Trophoblast cell (in vitro differentiated cells and primary cell): Measurements from ENCODE around the gene PKIG.

Source experiments
- DNase-seq, 2 donors: peaks; one replicate each; pipeline ENCODE4 v3.0.0-alpha.2; 2016
- H2AFZ ChIP-seq: 2 replicates; pipeline ENCODE4 v1.6.1; 2013; ENCODE audit warnings: low read length, moderate library complexity, mild to moderate bottlenecking; ENCODE audit not compliant: insufficient read depth, poor library complexity
- H2AK5ac ChIP-seq: 2 replicates; pipeline ENCODE4 v1.6.1; 2013; ENCODE audit warnings: mild to moderate bottlenecking, low read length
- H2BK120ac ChIP-seq: 2 replicates; pipeline ENCODE4 v1.6.1; 2013; ENCODE audit warnings: low read length, mild to moderate bottlenecking, moderate library complexity; ENCODE audit not compliant: insufficient read depth, poor library complexity
- H2BK12ac ChIP-seq: 2 replicates; pipeline ENCODE4 v1.6.1; 2013; ENCODE audit warnings: mild to moderate bottlenecking, low read length, moderate library complexity
- H2BK5ac ChIP-seq: 2 replicates; pipeline ENCODE4 v1.6.1; 2013; ENCODE audit warnings: low read length, low read depth, moderate library complexity, mild to moderate bottlenecking; ENCODE audit not compliant: poor library complexity
- H3K14ac ChIP-seq: 2 replicates; pipeline ENCODE4 v1.6.1; 2013; ENCODE audit warnings: mild to moderate bottlenecking, low read length
- H3K18ac ChIP-seq: 2 replicates; pipeline ENCODE4 v1.6.1; 2013; ENCODE audit warnings: mild to moderate bottlenecking, low read length
- H3K23ac ChIP-seq: 2 replicates; pipeline ENCODE4 v1.6.1; 2013; ENCODE audit warnings: low read length
- H3K27ac ChIP-seq: 2 replicates; pipeline ENCODE4 v1.5.1; 2013; ENCODE audit warnings: low read depth, mild to moderate bottlenecking, inconsistent platforms, low read length, moderate library complexity
- H3K27me3 ChIP-seq: 2 replicates; pipeline ENCODE4 v1.6.1; 2013; ENCODE audit warnings: inconsistent platforms, mild to moderate bottlenecking, low read length, moderate library complexity; ENCODE audit not compliant: insufficient read depth
- H3K36me3 ChIP-seq, 2 experiments: 1 replicate in 1 of 2; 2 replicates in 1 of 2; pipeline ENCODE4 v1.6.1; 2013; ENCODE audit warnings: low read length in 2 of 2, mild to moderate bottlenecking in 2 of 2, moderate library complexity in 1 of 2; ENCODE audit not compliant: insufficient read depth in 2 of 2, control insufficient read depth in 1 of 2
- H3K4ac ChIP-seq: 2 replicates; pipeline ENCODE4 v1.6.1; 2013; ENCODE audit warnings: low read depth, mild to moderate bottlenecking, low read length, moderate library complexity
- H3K4me1 ChIP-seq, 2 experiments: 1 replicate in 1 of 2; 2 replicates in 1 of 2; pipeline ENCODE4 v1.6.1; 2013; ENCODE audit warnings: low read length in 2 of 2, mild to moderate bottlenecking in 2 of 2, moderate library complexity in 1 of 2; ENCODE audit not compliant: insufficient read depth in 2 of 2, control insufficient read depth in 1 of 2
- H3K4me2 ChIP-seq: 2 replicates; pipeline ENCODE4 v1.6.1; 2013; ENCODE audit warnings: inconsistent platforms, mild to moderate bottlenecking, low read length, moderate library complexity
- H3K4me3 ChIP-seq: 2 replicates; pipeline ENCODE4 v1.5.1; 2013; ENCODE audit warnings: mild to moderate bottlenecking, low read depth, low read length, inconsistent platforms
- H3K79me1 ChIP-seq: one replicate; pipeline ENCODE4 v1.6.1; 2013; ENCODE audit warnings: low read length
- H3K79me2 ChIP-seq: 2 replicates; pipeline ENCODE4 v1.6.1; 2013; ENCODE audit warnings: low read length, mild to moderate bottlenecking; ENCODE audit not compliant: control insufficient read depth, insufficient read depth, poor library complexity
- H3K9ac ChIP-seq: 2 replicates; pipeline ENCODE4 v1.6.1; 2013; ENCODE audit warnings: mild to moderate bottlenecking, low read length
- H3K9me3 ChIP-seq: 2 replicates; pipeline ENCODE4 v1.6.1; 2013; ENCODE audit warnings: low read depth, mild to moderate bottlenecking, control low read depth, inconsistent platforms, low read length; ENCODE audit not compliant: insufficient read depth
- H4K12ac ChIP-seq: 2 replicates; pipeline ENCODE4 v1.6.1; 2013; ENCODE audit warnings: low read depth, mild to moderate bottlenecking, low read length, moderate library complexity
- H4K8ac ChIP-seq: 2 replicates; pipeline ENCODE4 v1.6.1; 2013; ENCODE audit warnings: low read depth, mild to moderate bottlenecking, low read length, moderate library complexity
- H4K91ac ChIP-seq: one replicate; pipeline ENCODE4 v1.6.1; 2013; ENCODE audit warnings: low read depth, mild to moderate bottlenecking, low read length, moderate library complexity
- WGBS: extraction: QIAGEN DNeasy Blood & Tissue Kit; methylation state at CpG from one replicate; pipeline ENCODE4 v1.1.7; 2013; ENCODE audit warnings: missing lambda C conversion rate; ENCODE audit not compliant: insufficient read length, insufficient coverage; ENCODE audit errors: extremely low coverage; 5-methylcytosine and 5-hydroxymethylcytosine counted together

Gene PKIG

DNA sequence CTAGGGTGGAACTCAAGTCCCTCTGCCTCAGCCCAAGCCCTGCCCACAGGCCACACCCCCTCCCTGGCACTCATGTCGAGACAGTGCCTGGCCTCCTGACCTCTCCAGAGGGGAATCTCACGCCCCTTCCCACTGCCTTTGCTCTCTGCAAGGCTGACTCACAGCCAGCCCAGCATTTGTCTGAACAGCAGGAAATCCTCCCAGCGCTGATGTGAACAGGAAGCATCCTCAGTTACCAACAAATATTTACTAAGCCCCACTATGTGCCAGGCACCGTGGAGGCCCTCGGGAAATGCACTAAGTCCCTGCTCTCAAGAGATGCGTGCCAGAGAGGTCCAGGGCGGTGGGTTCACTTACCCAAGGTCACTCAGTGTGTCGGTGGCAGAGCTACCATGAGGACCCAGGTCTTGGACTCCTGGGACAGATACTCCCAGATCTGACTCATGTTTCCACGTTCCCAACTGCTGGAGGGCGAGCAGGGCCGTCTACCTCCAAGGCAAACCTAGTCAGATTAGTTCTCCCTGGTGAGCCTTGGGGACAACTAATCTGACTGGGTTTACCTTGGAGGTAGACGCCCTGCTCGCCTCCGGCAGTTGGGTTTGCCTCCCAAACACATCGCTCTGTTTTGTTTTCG lies 61.3 kb downstream of the PKIG start:
- Histone ChIP-seq H3K9me3 (peaks cover 3% of the 10 kb centered on the region), H3K36me3 (peaks cover 3 to 4% of the 10 kb centered on the region in 2 experiments), H2BK120ac (peak overlapping the region; percentile 45), H3K23ac (no peak overlapping the region), H3K79me1 (peaks cover 37% of the 10 kb centered on the region), H4K91ac (peak overlapping the region; percentile 57), H3K4me1 (peaks cover 29 to 34% of the 10 kb centered on the region in 2 experiments), H3K4ac (no peak overlapping the region), H2AK5ac (peak overlapping the region; percentile 6), H2BK5ac (peak overlapping the region; percentile 36), H2BK12ac (peak overlapping the region; percentile 70), H3K18ac (peak overlapping the region; percentile 28), H3K27ac (peak overlapping the region; percentile 93), H3K4me2 (peak overlapping the region; percentile 16), H3K4me3 (no peak overlapping the region), H3K9ac (no peak overlapping the region), H3K14ac (no peak overlapping the region), H3K79me2 (peaks cover 4% of the 10 kb centered on the region), H3K27me3 (no peaks in the 10 kb centered on the region), H4K8ac (peak overlapping the region; percentile 71), H4K12ac (no peak overlapping the region), H2AFZ (no peak overlapping the region)
- DNase-seq: peak; percentile 81 to 89
- WGBS: no CpG with 5 or more reads among the region's 16 CpGs

GRCh38 chr20:44644230-44644617 lies 61.8 kb downstream of the PKIG start:
- DNase-seq: no peak
- H2BK12ac ChIP-seq: peak overlapping the region; percentile 25
- H4K91ac ChIP-seq: peak overlapping the region; percentile 57
- peak overlapping the region; percentile 93 for H3K27ac ChIP-seq
- H4K8ac ChIP-seq: peak overlapping the region; percentile 1
- H3K9ac ChIP-seq: no peak overlapping the region
- peak overlapping the region; percentile 4 for H2AK5ac ChIP-seq
- H2BK5ac ChIP-seq: peak overlapping the region; percentile 2
- no peak overlapping the region for H4K12ac ChIP-seq
- peak overlapping the region; percentile 65 for H2BK120ac ChIP-seq
- no peak overlapping the region for H3K4ac ChIP-seq
- peaks cover 37% of the 10 kb centered on the region for H3K79me1 ChIP-seq
- no peak overlapping the region for H3K23ac ChIP-seq
- peaks cover 0 to 4% of the 10 kb centered on the region in 2 experiments for H3K36me3 ChIP-seq
- no peak overlapping the region for H3K4me3 ChIP-seq
- no CpG with 5 or more reads among the region's 8 CpGs for WGBS
- H3K18ac ChIP-seq: peak overlapping the region; percentile 53
- no peak overlapping the region for H3K4me2 ChIP-seq
- H3K14ac ChIP-seq: peak overlapping the region; percentile 5
- peaks cover 4% of the 10 kb centered on the region for H3K79me2 ChIP-seq
- H3K27me3 ChIP-seq: no peaks in the 10 kb centered on the region
- H2AFZ ChIP-seq: no peak overlapping the region
- peaks cover 29 to 34% of the 10 kb centered on the region in 2 experiments for H3K4me1 ChIP-seq
- H3K9me3 ChIP-seq: peaks cover 3% of the 10 kb centered on the region

DNA sequence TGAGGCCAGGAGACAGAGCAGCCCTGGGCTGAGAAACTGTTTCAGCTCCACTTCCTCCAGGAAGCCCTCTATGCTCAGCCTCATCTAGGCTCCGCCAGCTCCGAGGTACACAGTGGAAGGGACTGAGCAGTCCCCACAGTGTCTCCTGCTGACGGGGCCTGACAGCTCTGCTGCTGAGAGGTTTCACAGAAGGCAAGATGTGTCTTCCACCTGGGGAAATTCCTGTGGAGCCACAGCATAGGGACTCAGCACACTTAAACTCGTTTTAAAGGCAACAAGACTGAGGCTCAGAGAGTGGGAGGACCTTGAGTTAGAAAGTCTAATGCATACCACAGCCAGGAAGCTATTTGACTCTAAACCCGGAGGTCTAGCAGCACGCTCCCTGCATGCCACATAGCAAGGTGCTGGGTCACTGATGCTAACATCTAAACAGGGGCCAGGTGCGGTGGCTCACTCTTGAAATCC lies 62.3 kb downstream of the PKIG start:
- Histone ChIP-seq H2BK5ac (peak overlapping the region; percentile 2), H3K23ac (no peak overlapping the region), H2BK12ac (peak overlapping the region; percentile 28), H3K9me3 (peaks cover 3% of the 10 kb centered on the region), H3K4me1 (peaks cover 29 to 34% of the 10 kb centered on the region in 2 experiments), H4K12ac (no peak overlapping the region), H3K4me2 (no peak overlapping the region), H3K79me2 (peaks cover 4% of the 10 kb centered on the region), H4K8ac (peak overlapping the region; percentile 1), H3K4me3 (no peak overlapping the region), H3K27me3 (no peaks in the 10 kb centered on the region), H2BK120ac (peak overlapping the region; percentile 65), H2AFZ (no peak overlapping the region), H3K79me1 (peaks cover 37% of the 10 kb centered on the region), H3K4ac (no peak overlapping the region), H3K14ac (peak overlapping the region; percentile 5), H3K18ac (peak overlapping the region; percentile 53), H3K36me3 (peaks cover 0 to 4% of the 10 kb centered on the region in 2 experiments), H4K91ac (peak overlapping the region; percentile 57), H3K9ac (no peak overlapping the region), H3K27ac (no peak overlapping the region), H2AK5ac (peak overlapping the region; percentile 4)
- no CpG with 5 or more reads among the region's 7 CpGs for WGBS
- DNase-seq: peak; percentile 87 to 91

- H2AK5ac ChIP-seq: no peak overlapping the region
- H3K27ac ChIP-seq: no peak overlapping the region
- DNase-seq: no peak
- no peak overlapping the region for H4K12ac ChIP-seq
- peaks cover 33 to 40% of the 10 kb centered on the region in 2 experiments for H3K4me1 ChIP-seq
- no peak overlapping the region for H3K14ac ChIP-seq
- H3K4ac ChIP-seq: no peak overlapping the region
- H3K36me3 ChIP-seq: no peaks in the 10 kb centered on the region
- H3K27me3 ChIP-seq: no peaks in the 10 kb centered on the region
- peaks cover 38% of the 10 kb centered on the region for H3K79me1 ChIP-seq
- H3K23ac ChIP-seq: no peak overlapping the region
- no peak overlapping the region for H2BK120ac ChIP-seq
- no peak overlapping the region for H3K9ac ChIP-seq
- no peak overlapping the region for H4K8ac ChIP-seq
- no peak overlapping the region for H2BK12ac ChIP-seq
- H3K18ac ChIP-seq: peak overlapping the region; percentile 22
- peaks cover 8% of the 10 kb centered on the region for H3K79me2 ChIP-seq
- H3K9me3 ChIP-seq: no peaks in the 10 kb centered on the region
- peak overlapping the region; percentile 37 for H4K91ac ChIP-seq
- H2AFZ ChIP-seq: no peak overlapping the region
- H3K4me3 ChIP-seq: no peak overlapping the region
- H2BK5ac ChIP-seq: no peak overlapping the region
- WGBS: no CpG with 5 or more reads among the region's 4 CpGs
- no peak overlapping the region for H3K4me2 ChIP-seq
These were observed 63.8 kb downstream of the PKIG start for GRCh38 chr20:44646023-44646640.
